Measurements from ENCODE around the gene RSKR. TPM values are rescaled to one million over a fixed set of nuclear protein-coding genes. Genes with fewer than 3 reads are reported as not detected.

RSKR gene
- total and polyA plus RNA-seq, 9 of the 15 experiments (the other 6 are each of a cell fraction or from before 2014, with no cell fraction given) = 1.4 to 42.3 (median 16.2) TPM

- TF ChIP-seq RNF219 (CRISPR knock-in tag; IDR thresholded peaks at IDR 0.05) (no peak), NR1H2 (CRISPR knock-in tag; IDR thresholded peaks at IDR 0.05) (no peak), REST (IDR thresholded peaks at IDR 0.05; ENCODE audit: borderline replicate concordance) (no peak), REST (CRISPR knock-in tag; IDR thresholded peaks at IDR 0.05; ENCODE audit: low read depth) (no peak), YBX1 (IDR thresholded peaks at IDR 0.05) (no peak), ZNF133 (CRISPR knock-in tag; IDR thresholded peaks at IDR 0.05) (no peak)
Observed at GRCh38 chr17:28572259-28573039, 41.5 kb downstream of the RSKR start (continued).

Data from K562 (cell line).